Stimulated activated naive CD8-positive, alpha-beta T cell treated with anti-CD3 and anti-CD28 coated beads, Interleukin-15, amount 100 ng/mL, for 72 hours (primary cell): ENCODE measurements around the gene SLIT3.

Experiments used
- ATAC-seq: fragments of 150-1000 bp; cut with Tn5 transposase; 2 replicates; pipeline ENCODE4 v1.10.0; 2021; ENCODE audit warnings: mild to moderate bottlenecking, moderate library complexity
- DNase-seq, 2 donors: peaks; one replicate each; pipeline ENCODE4 v3.0.0; 2021 to 2022
- H3K27ac Mint-ChIP-seq, 2 donors: one replicate each; pipeline ENCODE4 v1.8.0; 2022; ENCODE audit warnings: mild to moderate bottlenecking in 2 of 2, mixed read lengths in 2 of 2, moderate library complexity in 2 of 2
- H3K27me3 Mint-ChIP-seq: one replicate; pipeline ENCODE4 v1.8.0; 2022; ENCODE audit warnings: mixed read lengths
- H3K4me1 Mint-ChIP-seq: one replicate; pipeline ENCODE4 v1.8.0; 2022; ENCODE audit warnings: mild to moderate bottlenecking, mixed read lengths
- H3K4me3 Mint-ChIP-seq, 2 donors: one replicate each; pipeline ENCODE4 v1.8.0; 2022; ENCODE audit warnings: mild to moderate bottlenecking in 2 of 2, mixed read lengths in 2 of 2, moderate library complexity in 1 of 2
- H3K9me3 Mint-ChIP-seq, 2 donors: one replicate each; pipeline ENCODE4 v1.8.0; 2022; ENCODE audit warnings: mixed read lengths in 2 of 2

SLIT3 gene

DNA sequence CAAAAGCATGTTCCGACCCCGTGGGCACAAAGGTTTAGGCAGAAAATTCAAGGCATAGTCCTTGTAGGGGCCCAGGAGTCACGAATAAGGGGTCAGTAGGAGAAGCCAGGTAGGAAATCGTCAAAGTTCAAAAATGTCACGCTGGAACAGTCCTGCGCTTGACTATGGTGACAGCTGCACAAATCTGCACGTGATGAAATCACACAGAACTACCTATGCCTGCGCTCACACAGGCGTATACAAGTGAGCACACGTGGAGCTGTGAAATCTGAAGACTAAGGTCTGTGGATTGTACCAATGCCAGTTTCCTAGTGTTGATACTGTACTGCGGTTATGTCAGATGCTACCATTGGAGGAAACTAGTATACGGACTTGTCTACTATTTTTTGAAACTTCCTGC, 418.7 kb downstream of the SLIT3 start:
- H3K9me3 Mint-ChIP-seq: no peaks in the 10 kb centered on the region
- peaks cover 13% of the 10 kb centered on the region for H3K27me3 Mint-ChIP-seq
- no peak overlapping the region for H3K4me3 Mint-ChIP-seq
- ATAC-seq: no peak
- DNase-seq: no peak
- H3K27ac Mint-ChIP-seq: no peak overlapping the region
- H3K4me1 Mint-ChIP-seq: peaks cover 2% of the 10 kb centered on the region

DNA sequence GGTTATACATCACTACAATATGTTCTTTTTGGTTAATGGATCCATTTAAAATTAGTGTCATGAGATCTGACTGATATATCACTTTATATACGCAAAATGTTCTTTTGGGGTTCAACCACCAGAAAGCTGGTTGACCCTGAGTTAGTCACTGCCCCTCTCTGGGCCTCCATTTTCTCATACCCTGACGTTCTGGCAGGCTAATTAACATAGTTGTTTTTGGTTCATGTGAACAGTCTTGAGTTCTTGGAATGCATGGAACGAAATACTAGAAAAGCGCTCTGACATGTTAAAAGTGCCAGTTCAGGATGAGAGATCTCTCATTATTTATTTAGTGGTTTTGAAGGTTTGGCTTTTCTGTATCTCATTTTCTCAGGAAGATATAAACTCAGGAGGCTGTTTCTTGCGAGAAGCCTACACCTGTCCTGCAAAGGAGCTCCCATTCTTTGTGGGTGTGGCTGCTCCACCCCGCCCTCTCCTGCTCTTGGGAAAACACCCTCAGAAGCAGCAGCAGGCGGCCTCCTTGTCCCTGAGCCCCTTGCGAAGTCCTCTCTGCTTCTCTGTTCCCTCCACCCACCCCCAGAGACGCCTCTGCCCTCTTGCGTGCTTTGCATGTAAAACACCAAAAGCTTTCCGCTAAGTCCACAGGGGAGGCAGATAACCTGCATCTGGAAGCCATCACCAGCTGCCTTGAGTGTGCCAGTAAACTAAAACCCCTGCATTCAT, 419.4 kb downstream of the SLIT3 start:
- peaks cover 20% of the 10 kb centered on the region for H3K27me3 Mint-ChIP-seq
- no peaks in the 10 kb centered on the region for H3K9me3 Mint-ChIP-seq
- H3K4me3 Mint-ChIP-seq: no peak overlapping the region
- H3K27ac Mint-ChIP-seq: no peak overlapping the region
- ATAC-seq: no peak
- H3K4me1 Mint-ChIP-seq: peaks cover 6% of the 10 kb centered on the region
- DNase-seq: no peak

DNA sequence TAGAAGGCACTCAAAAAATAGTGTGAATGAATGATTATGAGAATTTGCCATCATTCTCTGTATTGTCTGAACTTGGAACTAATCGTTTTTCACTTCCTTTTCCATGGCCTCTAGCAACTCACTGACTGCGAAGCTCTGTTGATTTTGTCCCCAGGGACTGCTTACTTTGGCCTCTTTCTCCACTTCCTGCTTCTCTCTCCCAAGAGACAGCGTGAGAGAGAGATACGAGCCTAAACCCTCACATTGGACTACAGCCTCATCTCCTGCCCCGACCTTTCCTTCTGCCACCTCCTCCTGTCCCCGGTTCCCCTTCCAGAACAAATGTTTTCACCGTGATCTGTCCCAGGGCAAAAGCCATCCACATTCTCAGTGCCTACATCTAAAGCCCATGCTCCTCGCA, 421.0 kb downstream of the SLIT3 start:
- Mint-ChIP-seq H3K4me3 (no peak overlapping the region), H3K4me1 (peaks cover 6% of the 10 kb centered on the region), H3K27ac (no peak overlapping the region), H3K27me3 (peaks cover 37% of the 10 kb centered on the region), H3K9me3 (no peaks in the 10 kb centered on the region)
- ATAC-seq: no peak
- no peak for DNase-seq

DNA sequence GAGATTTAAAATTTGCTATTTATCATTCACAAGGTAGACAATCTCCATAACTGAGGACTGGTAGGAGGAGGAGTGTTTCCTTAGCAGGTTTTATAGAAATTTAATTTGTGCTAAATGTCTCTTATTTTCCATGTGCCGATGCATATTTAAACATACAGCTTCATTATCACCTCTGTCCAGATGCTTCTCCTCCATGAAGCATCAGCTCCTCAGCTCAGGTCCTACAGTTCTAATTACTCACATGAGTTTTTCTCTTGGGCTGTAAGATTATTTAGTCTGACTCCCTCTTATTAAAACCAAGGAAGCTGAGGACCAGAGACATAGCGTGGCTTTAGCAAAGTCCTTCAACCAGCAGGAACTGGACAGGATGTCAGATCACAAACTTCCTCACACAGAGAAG, 421.6 kb downstream of the SLIT3 start:
- Mint-ChIP-seq H3K27me3 (peaks cover 42% of the 10 kb centered on the region), H3K4me1 (peaks cover 6% of the 10 kb centered on the region), H3K4me3 (no peak overlapping the region), H3K27ac (no peak overlapping the region), H3K9me3 (no peaks in the 10 kb centered on the region)
- DNase-seq (no peak), ATAC-seq (no peak)

DNA sequence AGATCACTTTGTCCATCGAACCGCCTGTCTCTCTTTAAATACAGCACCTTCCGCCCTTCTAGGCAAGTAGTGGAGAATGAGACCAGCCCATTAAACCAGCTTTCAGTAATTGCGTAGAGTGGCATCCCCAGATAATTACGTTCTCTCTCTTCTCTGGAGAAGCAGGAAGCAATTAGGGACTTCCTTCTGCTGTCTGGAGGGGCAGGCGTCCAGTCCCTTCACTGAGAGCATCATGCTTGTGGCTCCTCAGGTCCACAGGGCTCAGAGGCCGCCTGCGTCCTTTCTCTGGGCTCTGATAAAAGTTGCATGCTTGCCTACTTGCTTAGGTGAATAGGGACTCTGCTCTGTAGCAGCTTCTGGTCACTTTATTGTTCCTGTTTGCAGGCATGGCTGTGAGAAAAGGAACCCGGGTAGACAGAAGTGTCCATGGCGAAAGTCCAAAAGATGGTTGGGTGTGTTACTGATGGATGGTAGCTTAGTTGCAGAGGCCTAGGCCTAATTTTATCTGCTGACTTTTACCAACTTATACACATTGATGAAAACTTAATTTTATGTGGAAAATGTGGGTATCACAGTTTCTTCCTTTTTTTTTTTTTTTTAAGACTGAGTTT, 422.7 kb downstream of the SLIT3 start:
- Mint-ChIP-seq H3K4me3 (no peak overlapping the region), H3K9me3 (no peaks in the 10 kb centered on the region), H3K4me1 (peaks cover 6% of the 10 kb centered on the region), H3K27ac (no peak overlapping the region), H3K27me3 (peaks cover 42% of the 10 kb centered on the region)
- DNase-seq: no peak
- ATAC-seq: no peak

DNA sequence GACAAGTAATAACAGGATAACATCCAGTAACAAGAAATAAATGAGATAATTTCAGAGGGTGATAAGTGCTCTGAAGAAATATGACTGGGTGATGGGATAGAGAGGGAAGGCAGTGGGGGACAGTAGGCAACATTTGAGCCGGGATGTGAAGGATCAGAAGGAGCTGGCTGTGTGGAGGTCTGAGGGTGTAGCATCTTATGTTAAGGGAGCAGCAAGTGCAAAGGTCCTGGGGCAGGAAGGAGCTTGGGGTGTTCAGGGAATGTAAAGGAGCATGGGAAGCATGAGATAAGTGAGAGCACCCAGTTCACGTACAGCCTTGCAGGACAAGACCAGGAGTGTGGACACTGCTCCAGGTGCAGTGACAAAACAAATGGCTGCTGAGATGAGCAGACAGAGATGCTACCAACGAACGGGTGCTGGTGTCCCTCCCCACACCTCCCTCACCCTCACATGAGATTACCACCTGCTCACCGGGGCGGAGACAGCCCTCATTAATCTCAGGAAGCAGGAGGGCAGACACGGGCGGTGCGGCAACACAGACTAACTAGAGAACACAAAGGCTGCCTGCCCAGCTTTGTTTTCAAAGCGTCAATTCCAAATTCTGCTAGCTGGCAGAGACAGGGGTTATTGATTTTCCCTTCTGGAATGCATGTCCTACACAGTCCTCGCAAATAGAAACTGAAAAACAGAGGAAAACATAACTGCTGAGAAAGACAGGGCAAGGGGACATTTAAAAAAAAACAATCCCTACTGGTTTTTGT, 423.6 kb downstream of the SLIT3 start:
- no peak overlapping the region for H3K27ac Mint-ChIP-seq
- H3K27me3 Mint-ChIP-seq: peaks cover 42% of the 10 kb centered on the region
- ATAC-seq (peak; percentile 26), DNase-seq (no peak)
- peaks cover 6% of the 10 kb centered on the region for H3K4me1 Mint-ChIP-seq
- no peaks in the 10 kb centered on the region for H3K9me3 Mint-ChIP-seq
- no peak overlapping the region for H3K4me3 Mint-ChIP-seq

DNA sequence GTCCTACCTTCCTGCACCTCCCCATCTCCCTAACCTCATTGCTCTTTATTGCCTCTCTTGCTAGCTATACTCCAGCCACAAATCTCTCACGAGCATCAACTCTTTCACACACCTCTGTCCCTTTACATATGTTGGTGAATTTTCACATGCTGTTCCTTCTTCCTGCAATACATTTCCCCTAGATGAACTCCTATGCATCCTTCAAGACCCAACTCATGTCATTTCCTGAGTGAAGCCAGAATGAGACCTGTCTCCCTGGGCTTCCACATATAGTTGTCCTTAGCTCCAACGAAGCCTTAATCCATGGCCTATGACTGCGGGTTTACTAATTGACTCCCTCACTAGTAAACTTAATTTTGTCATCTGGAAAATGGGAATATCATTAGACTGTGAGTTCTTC, 424.5 kb downstream of the SLIT3 start:
- H3K27ac Mint-ChIP-seq: no peak overlapping the region
- no peaks in the 10 kb centered on the region for H3K9me3 Mint-ChIP-seq
- no peak for DNase-seq
- no peak overlapping the region for H3K4me3 Mint-ChIP-seq
- H3K4me1 Mint-ChIP-seq: peaks cover 14% of the 10 kb centered on the region
- H3K27me3 Mint-ChIP-seq: peaks cover 42% of the 10 kb centered on the region
- no peak for ATAC-seq

DNA sequence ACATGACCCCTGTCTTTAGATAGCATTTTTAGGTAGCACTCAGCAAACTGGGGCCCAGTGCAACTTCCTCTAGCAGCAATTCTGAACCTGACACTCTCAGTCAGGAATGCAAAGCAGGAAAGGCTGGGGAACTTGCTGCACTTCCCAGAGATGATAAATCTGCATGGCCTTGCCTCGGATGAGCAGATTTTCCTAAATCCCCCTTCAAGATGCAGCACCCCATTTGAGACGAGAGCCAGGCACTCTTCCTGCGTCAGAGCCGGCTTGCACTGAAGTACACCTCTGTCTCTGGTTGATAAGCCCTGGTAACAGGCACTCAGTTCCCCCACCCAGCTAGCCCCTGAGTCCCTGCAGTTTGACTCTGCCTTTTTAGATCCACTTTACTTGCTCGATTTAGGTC, 425.1 kb downstream of the SLIT3 start:
- H3K4me1 Mint-ChIP-seq: peaks cover 17% of the 10 kb centered on the region
- no peak for DNase-seq
- no peak for ATAC-seq
- H3K27me3 Mint-ChIP-seq: peaks cover 48% of the 10 kb centered on the region
- no peaks in the 10 kb centered on the region for H3K9me3 Mint-ChIP-seq
- no peak overlapping the region for H3K27ac Mint-ChIP-seq
- no peak overlapping the region for H3K4me3 Mint-ChIP-seq

DNA sequence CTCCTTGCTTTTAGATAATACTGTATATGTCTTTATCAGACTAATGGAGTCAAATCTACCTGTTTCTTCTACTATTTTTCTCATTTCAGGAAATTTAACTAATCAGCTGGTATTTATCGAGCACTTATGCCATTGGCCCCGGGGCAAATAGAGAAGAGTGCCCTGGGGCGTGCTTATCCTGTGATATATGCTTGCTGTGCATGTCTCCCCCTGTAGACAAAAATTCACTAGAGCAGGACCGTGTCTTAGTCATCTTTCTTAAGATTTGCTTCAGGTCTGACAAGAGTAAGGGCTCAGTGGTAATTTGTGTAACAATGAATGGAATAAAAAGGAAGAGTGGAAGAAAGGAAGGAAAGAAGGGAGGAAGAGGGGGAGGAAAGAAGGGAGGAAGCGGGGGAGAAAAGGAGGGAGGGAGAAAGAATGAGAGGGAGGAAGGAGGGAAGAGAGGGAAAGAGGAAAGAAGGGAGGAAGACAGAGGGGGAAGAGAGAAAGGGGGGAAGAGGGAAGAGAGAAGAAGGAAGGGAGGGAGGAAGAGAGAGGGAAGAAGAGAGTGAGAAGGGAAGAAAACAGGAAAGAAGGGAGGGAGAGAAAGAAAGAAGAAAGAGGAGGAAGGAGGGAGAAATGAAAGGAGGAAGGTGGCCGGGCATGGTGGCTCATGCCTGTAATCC, 426.1 kb downstream of the SLIT3 start:
- H3K9me3 Mint-ChIP-seq: no peaks in the 10 kb centered on the region
- H3K4me1 Mint-ChIP-seq: peaks cover 17% of the 10 kb centered on the region
- H3K27ac Mint-ChIP-seq: no peak overlapping the region
- no peak overlapping the region for H3K4me3 Mint-ChIP-seq
- H3K27me3 Mint-ChIP-seq: peaks cover 51% of the 10 kb centered on the region
- no peak for DNase-seq
- ATAC-seq: peak; percentile 35

DNA sequence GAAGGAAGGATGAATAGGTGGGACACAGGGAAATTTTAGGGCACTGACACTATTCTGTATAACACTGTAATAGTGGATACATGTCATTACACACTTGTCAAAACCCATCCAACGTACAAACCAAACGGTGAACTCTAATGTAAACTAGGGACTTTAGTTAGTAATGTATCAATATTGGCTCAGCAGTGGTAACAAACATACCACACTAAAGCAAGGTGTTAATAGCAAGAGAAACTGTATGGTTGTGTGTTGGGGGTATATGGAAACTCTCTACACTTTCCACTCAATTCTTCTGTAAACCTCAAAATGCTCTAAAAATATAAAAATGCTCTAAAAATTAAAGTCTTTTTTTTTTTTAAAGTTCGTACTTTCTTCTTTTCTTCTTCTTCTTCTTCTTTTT, 428.7 kb downstream of the SLIT3 start:
- no peak for DNase-seq
- H3K4me1 Mint-ChIP-seq: peaks cover 14% of the 10 kb centered on the region

DNA sequence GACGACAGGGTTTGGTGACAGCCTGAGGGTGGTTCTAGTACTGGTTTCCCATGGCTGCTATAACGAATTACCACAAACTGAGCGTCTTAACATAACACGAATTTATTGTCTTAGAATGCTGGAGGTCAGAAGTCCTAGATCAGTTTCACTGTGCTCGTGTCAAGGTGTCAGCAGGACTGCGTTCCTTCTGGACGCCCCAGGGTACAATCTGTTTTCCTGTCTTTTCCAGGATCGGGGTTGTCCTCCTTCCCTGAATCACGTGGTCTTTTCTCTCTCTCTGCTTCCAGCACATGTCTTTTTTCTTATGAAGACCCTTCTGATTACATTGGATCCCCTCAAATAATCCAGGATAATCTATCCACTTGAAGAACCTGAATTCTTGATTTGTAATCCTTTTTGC, 430.0 kb downstream of the SLIT3 start:
- Mint-ChIP-seq H3K27ac (no peak overlapping the region), H3K27me3 (peaks cover 32% of the 10 kb centered on the region), H3K4me1 (peaks cover 11% of the 10 kb centered on the region), H3K9me3 (no peaks in the 10 kb centered on the region), H3K4me3 (no peak overlapping the region)
- DNase-seq (no peak), ATAC-seq (no peak)

More for the DNA sequence above, 428.7 kb downstream of the SLIT3 start:
- Mint-ChIP-seq H3K27me3 (peaks cover 45% of the 10 kb centered on the region), H3K4me3 (no peak overlapping the region), H3K9me3 (no peaks in the 10 kb centered on the region), H3K27ac (peak overlapping the region in 1 of 2 donors; percentile 2)
- peak; percentile 78 for ATAC-seq

DNA sequence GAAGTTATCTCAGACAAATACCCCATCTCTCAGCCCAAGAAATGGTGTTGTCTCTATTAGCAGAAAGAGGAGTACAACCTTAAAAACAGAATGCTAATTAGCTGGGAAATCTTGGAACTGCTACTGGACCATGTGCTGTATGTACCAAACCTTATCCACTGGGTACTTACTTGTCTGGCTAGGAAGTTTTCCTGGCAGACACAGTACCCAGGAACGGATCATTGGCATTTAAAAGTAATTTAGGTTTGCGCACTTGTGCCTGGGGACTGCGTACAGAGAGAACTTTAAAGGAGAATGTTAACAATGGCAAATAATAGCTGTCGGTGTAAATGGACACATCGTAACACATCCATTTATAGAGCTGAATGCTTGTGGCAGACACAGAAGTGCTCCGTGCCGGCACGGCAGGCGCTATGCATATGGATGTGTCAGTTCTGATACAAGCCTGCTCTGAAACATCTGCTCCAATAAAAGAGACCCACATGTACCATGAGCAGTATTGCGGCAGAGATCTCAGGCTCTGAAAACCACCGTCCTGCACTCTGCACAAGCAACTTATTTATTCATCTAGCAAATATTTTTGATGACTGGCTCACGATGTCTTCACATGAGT, 431.2 kb downstream of the SLIT3 start:
- H3K27me3 Mint-ChIP-seq: peaks cover 20% of the 10 kb centered on the region
- H3K4me3 Mint-ChIP-seq: no peak overlapping the region
- no peak for DNase-seq
- H3K4me1 Mint-ChIP-seq: peaks cover 11% of the 10 kb centered on the region
- no peaks in the 10 kb centered on the region for H3K9me3 Mint-ChIP-seq
- ATAC-seq: peak; percentile 5
- no peak overlapping the region for H3K27ac Mint-ChIP-seq

DNA sequence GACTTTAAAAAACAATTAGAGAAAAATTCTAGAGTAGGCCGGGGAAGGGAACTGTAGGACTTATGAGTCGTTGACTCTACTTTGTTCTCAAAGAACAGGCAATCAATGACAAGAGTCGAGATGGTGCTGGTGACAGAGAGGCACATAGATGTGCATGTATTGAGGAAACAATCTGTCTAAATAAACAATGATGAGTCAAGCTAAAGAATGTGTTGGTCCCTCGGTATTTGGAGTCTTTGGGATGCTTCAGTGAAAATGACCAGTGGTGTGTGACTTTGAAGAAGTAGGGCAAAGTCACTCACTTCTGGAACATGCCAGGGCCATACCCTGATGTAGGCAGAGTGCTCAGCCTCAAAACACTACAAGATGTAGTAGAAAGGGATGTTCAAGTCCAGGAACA, 433.7 kb downstream of the SLIT3 start:
- Mint-ChIP-seq H3K4me3 (no peak overlapping the region), H3K4me1 (peaks cover 10% of the 10 kb centered on the region), H3K27ac (no peak overlapping the region), H3K9me3 (no peaks in the 10 kb centered on the region), H3K27me3 (peaks cover 16% of the 10 kb centered on the region)
- ATAC-seq: no peak
- no peak for DNase-seq

DNA sequence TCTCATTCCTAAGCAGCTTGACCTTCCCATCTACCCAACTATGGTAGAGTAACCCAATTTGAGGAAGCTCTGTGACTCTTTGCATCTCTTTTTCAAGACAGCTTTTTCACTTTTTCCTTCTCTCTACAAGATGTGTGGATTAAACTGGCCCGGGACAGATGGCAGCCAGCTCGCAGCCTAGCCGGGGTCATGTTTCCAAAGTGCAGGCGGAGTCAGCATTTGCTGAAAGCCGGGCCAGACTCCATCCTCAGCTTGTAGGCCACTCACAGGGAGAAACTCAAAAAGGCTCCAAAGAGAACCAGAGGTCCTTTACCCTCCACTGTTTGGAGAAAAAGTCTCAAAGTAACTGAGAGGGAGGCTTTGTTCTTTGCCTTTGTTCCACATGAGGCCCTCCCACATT, 435.0 kb downstream of the SLIT3 start:
- ATAC-seq (no peak), DNase-seq (no peak)
- peaks cover 12% of the 10 kb centered on the region for H3K27me3 Mint-ChIP-seq
- no peaks in the 10 kb centered on the region for H3K4me1 Mint-ChIP-seq
- H3K27ac Mint-ChIP-seq: no peak overlapping the region
- no peaks in the 10 kb centered on the region for H3K9me3 Mint-ChIP-seq
- H3K4me3 Mint-ChIP-seq: no peak overlapping the region

DNA sequence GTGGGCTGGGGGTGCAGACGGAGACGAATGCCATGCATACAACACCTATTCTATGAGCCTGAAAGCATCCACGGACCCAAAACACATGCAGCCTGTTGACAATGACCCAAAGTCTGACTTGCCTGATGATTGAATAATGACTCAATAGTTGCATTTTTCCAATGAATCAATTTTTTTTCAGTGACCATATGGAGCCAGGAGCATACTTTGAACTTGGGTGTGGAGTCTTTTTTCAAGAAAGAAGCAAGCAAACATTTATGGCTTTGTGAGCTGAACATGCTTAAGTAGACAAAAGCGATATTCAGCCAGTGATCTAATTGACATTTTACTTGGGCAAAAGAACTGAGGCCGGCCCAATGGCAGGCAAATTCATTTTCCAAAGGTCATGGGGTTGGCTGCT, 437.9 kb downstream of the SLIT3 start:
- no peaks in the 10 kb centered on the region for H3K4me1 Mint-ChIP-seq
- peaks cover 21% of the 10 kb centered on the region for H3K27me3 Mint-ChIP-seq
- ATAC-seq (no peak), DNase-seq (no peak)
- H3K27ac Mint-ChIP-seq: no peak overlapping the region
- no peak overlapping the region for H3K4me3 Mint-ChIP-seq
- H3K9me3 Mint-ChIP-seq: no peaks in the 10 kb centered on the region
